H1 (cell line): ENCODE data around the gene TROAP. TPM values are rescaled to one million over a fixed set of nuclear protein-coding genes. Genes with fewer than 3 reads are reported as not detected.
A peak's percentile ranks its signal among the peaks of the same experiment; 100 is the strongest.

Source experiments
- CTCF ChIA-PET: fragments of 300-600 bp; sonication (Branson Sonifier 250); formaldehyde crosslinking; loops from one replicate; lab custom pipeline; 2021; ENCODE audit not compliant: partially characterized antibody; lab: Charles Lee
- POLR2A ChIA-PET: fragments of 300-600 bp; sonication (Branson Sonifier 250); formaldehyde crosslinking; loops from one replicate; lab custom pipeline; 2021; ENCODE audit warnings: inconsistent platforms; ENCODE audit not compliant: partially characterized antibody; lab: Charles Lee
- DNase-seq, 2 experiments: peaks; one replicate each; pipeline versions ENCODE4 v3.0.0 to v3.0.0-alpha.2; 2010 to 2022; ENCODE audit warnings: low spot score in 2 of 2, low read depth in 1 of 2, mixed read lengths in 1 of 2
- FAIRE-seq: peaks from 2 replicates; lab custom pipeline; 2011; peaks lifted over from hg19 to GRCh38; lab: Jason Lieb, UNC
- H2AFZ ChIP-seq: 2 replicates; pipeline ENCODE4 v1.8.1; 2012; ENCODE audit warnings: low read length, inconsistent platforms
- H2AK5ac ChIP-seq: 2 replicates; pipeline ENCODE4 v1.6.1; 2013; ENCODE audit warnings: low read depth, low read length
- H2BK120ac ChIP-seq: replicated peaks from 2 replicates; pipeline ENCODE3; 2013; ENCODE audit warnings: low read depth, low read length, inconsistent platforms
- H2BK12ac ChIP-seq: 2 replicates; pipeline ENCODE4 v1.6.1; 2013; ENCODE audit warnings: low read depth, low read length
- H2BK15ac ChIP-seq: 2 replicates; pipeline ENCODE4 v1.6.1; 2013; ENCODE audit warnings: low read length
- H2BK20ac ChIP-seq: 2 replicates; pipeline ENCODE4 v1.6.1; 2013; ENCODE audit warnings: low read length
- H2BK5ac ChIP-seq: 2 replicates; pipeline ENCODE4 v1.6.1; 2013; ENCODE audit warnings: low read depth, low read length
- H3K14ac ChIP-seq: 2 replicates; pipeline ENCODE4 v1.6.1; 2013; ENCODE audit warnings: inconsistent platforms; ENCODE audit not compliant: insufficient read length
- H3K18ac ChIP-seq: 2 replicates; pipeline ENCODE4 v1.6.1; 2013; ENCODE audit warnings: low read length; ENCODE audit errors: extremely low read depth
- H3K23ac ChIP-seq: 2 replicates; pipeline ENCODE4 v1.6.1; 2013; ENCODE audit warnings: inconsistent platforms; ENCODE audit not compliant: insufficient read length
- H3K23me2 ChIP-seq: 2 replicates; pipeline ENCODE4 v1.6.1; 2013; ENCODE audit warnings: low read depth, low read length
- H3K27ac ChIP-seq: 2 replicates; pipeline ENCODE4 v1.6.1; 2011; ENCODE audit warnings: low read depth, low read length, inconsistent platforms
- H3K27me3 ChIP-seq, 4 experiments: replicated peaks in 1 of 4; 1 replicate in 1 of 4; 2 replicates in 3 of 4; pipeline versions ENCODE4 v1.6.1 to v1.8.1; 2011 to 2013; ENCODE audit warnings: low read length in 3 of 4, mild to moderate bottlenecking in 3 of 4, inconsistent platforms in 2 of 4, mixed read lengths in 2 of 4, moderate library complexity in 1 of 4; ENCODE audit not compliant: control insufficient read depth in 3 of 4, insufficient read depth in 3 of 4; ENCODE audit errors: extremely low read depth in 1 of 4
- H3K36me3 ChIP-seq, 4 experiments: 2 replicates each; pipeline versions ENCODE4 v1.6.1 to v1.8.1; 2011 to 2013; ENCODE audit warnings: mild to moderate bottlenecking in 4 of 4, low read length in 3 of 4, moderate library complexity in 2 of 4, control low read depth in 1 of 4, inconsistent platforms in 1 of 4; ENCODE audit not compliant: insufficient read depth in 4 of 4, control insufficient read depth in 2 of 4
- H3K4ac ChIP-seq: replicated peaks from 2 replicates; pipeline ENCODE3; 2013; ENCODE audit warnings: low read length, low read depth, mixed read lengths, inconsistent platforms; ENCODE audit not compliant: insufficient read length
- H3K4me1 ChIP-seq, 4 experiments: replicated peaks in 1 of 4; 1 replicate in 1 of 4; 2 replicates in 3 of 4; pipeline versions ENCODE4 v1.6.1 to v1.8.1; 2011 to 2013; ENCODE audit warnings: low read length in 3 of 4, inconsistent platforms in 2 of 4, mixed read lengths in 1 of 4; ENCODE audit not compliant: insufficient read depth in 4 of 4, control insufficient read depth in 3 of 4
- H3K4me2 ChIP-seq, 2 experiments: 2 replicates each; pipeline versions ENCODE4 v1.6.1 to v1.8.1; 2011 to 2013; ENCODE audit warnings: low read depth in 2 of 2, low read length in 2 of 2, control low read depth in 1 of 2, inconsistent platforms in 1 of 2, mild to moderate bottlenecking in 1 of 2; ENCODE audit not compliant: insufficient read depth in 1 of 2
- H3K4me3 ChIP-seq, 4 experiments: fragments of 200-600, 300-600 bp in 1 of 4; sonication (generic), shearing (Covaris generic), sonication (Bioruptor Twin) in 1 of 4; 2 replicates each; pipeline versions ENCODE4 v1.5.1 to v1.8.1; 2011 to 2016; ENCODE audit warnings: low read length in 4 of 4, low read depth in 3 of 4, control low read depth in 2 of 4, inconsistent platforms in 2 of 4, mild to moderate bottlenecking in 2 of 4, mixed read lengths in 1 of 4, moderate library complexity in 1 of 4; ENCODE audit not compliant: insufficient read depth in 2 of 4; ENCODE audit errors: extremely low read depth in 1 of 4
- H3K56ac ChIP-seq: replicated peaks from 2 replicates; pipeline ENCODE3; 2013; ENCODE audit warnings: low read depth, mild to moderate bottlenecking, mixed read lengths, low read length, inconsistent platforms; ENCODE audit not compliant: insufficient read length
- H3K79me1 ChIP-seq: 2 replicates; pipeline ENCODE4 v1.6.1; 2013; ENCODE audit warnings: low read depth, low read length, control low read depth
- H3K79me2 ChIP-seq, 2 experiments: 2 replicates each; pipeline versions ENCODE4 v1.6.1 to v1.8.1; 2012 to 2013; ENCODE audit warnings: low read length in 2 of 2, mild to moderate bottlenecking in 2 of 2, inconsistent platforms in 1 of 2; ENCODE audit not compliant: insufficient read depth in 2 of 2, control insufficient read depth in 1 of 2
- H3K9ac ChIP-seq, 4 experiments: replicated peaks in 1 of 4; 1 replicate in 1 of 4; 2 replicates in 3 of 4; pipeline versions ENCODE4 v1.6.1 to v1.8.1; 2011 to 2013; ENCODE audit warnings: low read depth in 3 of 4, low read length in 3 of 4, control low read depth in 2 of 4, mild to moderate bottlenecking in 2 of 4, moderate library complexity in 2 of 4, inconsistent platforms in 1 of 4; ENCODE audit errors: extremely low read depth in 1 of 4
- H3K9me3 ChIP-seq, 2 experiments: 2 replicates each; pipeline versions ENCODE4 v1.6.1 to v1.8.1; 2012 to 2013; ENCODE audit warnings: mild to moderate bottlenecking in 2 of 2, moderate library complexity in 2 of 2, control low read depth in 1 of 2, inconsistent platforms in 1 of 2, low read depth in 1 of 2, low read length in 1 of 2, mixed read lengths in 1 of 2; ENCODE audit not compliant: insufficient read depth in 2 of 2
- H4K20me1 ChIP-seq, 2 experiments: replicated peaks in 1 of 2; 2 replicates each; pipeline versions ENCODE3 to v1.8.1; 2011 to 2013; ENCODE audit warnings: inconsistent platforms in 2 of 2, low read length in 2 of 2, mild to moderate bottlenecking in 1 of 2; ENCODE audit not compliant: insufficient read depth in 2 of 2, control insufficient read depth in 1 of 2
- H4K5ac ChIP-seq: 2 replicates; pipeline ENCODE4 v1.6.1; 2013; ENCODE audit warnings: low read length, low read depth, mixed read lengths, inconsistent platforms; ENCODE audit not compliant: insufficient read length
- H4K8ac ChIP-seq: 2 replicates; pipeline ENCODE4 v1.8.0; 2013; ENCODE audit warnings: mild to moderate bottlenecking, moderate library complexity, low read length, inconsistent platforms; ENCODE audit not compliant: insufficient read depth; ENCODE audit errors: extremely low read depth
- H4K91ac ChIP-seq: replicated peaks from 2 replicates; pipeline ENCODE3; 2013; ENCODE audit warnings: low read length, mixed read lengths, inconsistent platforms; ENCODE audit not compliant: insufficient read length
- CHD2 ChIP-seq: IDR thresholded peaks from 2 replicates; pipeline ENCODE4 v1.6.1; 2012; ENCODE audit warnings: low read length, improper control_type of control experiment
- JUN ChIP-seq: IDR thresholded peaks from 2 replicates; pipeline ENCODE4 v1.6.1; 2011; ENCODE audit warnings: low read depth, mild to moderate bottlenecking, improper control_type of control experiment, low read length
- RAD21 ChIP-seq, 2 experiments: IDR thresholded peaks in 1 of 2; conservative IDR thresholded peaks in 1 of 2; 2 replicates each; pipeline ENCODE4 v1.6.1; 2011; ENCODE audit warnings: low read depth in 2 of 2, low read length in 2 of 2, improper control_type of control experiment in 1 of 2, inconsistent platforms in 1 of 2, mild to moderate bottlenecking in 1 of 2, moderate library complexity in 1 of 2
- SP1 ChIP-seq: IDR thresholded peaks from 2 replicates; pipeline ENCODE4 v1.6.1; 2011; ENCODE audit warnings: low read depth, low read length
- ZNF274 ChIP-seq: IDR thresholded peaks from 2 replicates; pipeline ENCODE4 v1.7.0; 2012; ENCODE audit warnings: low read length, borderline replicate concordance; ENCODE audit errors: extremely low read depth
- WGBS, 2 experiments: shearing (Covaris generic) in 1 of 2; methylation state at CpG; one replicate each; pipeline versions ENCODE4 v1.1.6 to v1.1.7; 2013 to 2015; ENCODE audit warnings: low lambda C conversion rate in 2 of 2, mixed read lengths in 2 of 2, inconsistent platforms in 1 of 2, low coverage in 1 of 2, missing lambda C conversion rate in 1 of 2; ENCODE audit not compliant: insufficient replicate concordance in 2 of 2, insufficient coverage in 1 of 2, insufficient read length in 1 of 2; ENCODE audit errors: extremely low coverage in 1 of 2, missing lambda C conversion rate in 1 of 2; 5-methylcytosine and 5-hydroxymethylcytosine counted together
- polyA plus RNA-seq, 7 experiments: library from polyadenylated mRNA; depleted of rRNA in 3 of 7; stranded (reverse) in 5 of 7; unstranded in 2 of 7; fragments of >200 nt in 5 of 7; fragments of 200-250 nt in 2 of 7; gene quantifications; 1 replicate in 5 of 7; 2 replicates in 1 of 7; 4 replicates in 1 of 7; pipeline versions ENCODE4 v1.2.1 to v1.2.3, GENCODE V29; 2011 to 2013; ENCODE audit warnings: missing spikeins in 2 of 7, mixed read lengths in 2 of 7
- total RNA-seq: library from RNA; stranded (reverse); fragmentation: NEBNext Ultra II Directional; extraction: Animal tissue kit (Norgen Biotek cat#: 25700); gene quantifications from 2 replicates; pipeline ENCODE4 v1.2.1, GENCODE V29; 2021
- TF ChIP-seq, protein P1 (sequence below), 3 experiments: IDR thresholded peaks; 1 replicate in 2 of 3; 2 replicates in 1 of 3; pipeline versions ENCODE4 v1.5.1 to v1.6.1; 2011; ENCODE audit warnings: low read length in 3 of 3, mild to moderate bottlenecking in 3 of 3, inconsistent platforms in 2 of 3, low read depth in 1 of 3, moderate library complexity in 1 of 3; ENCODE audit not compliant: insufficient read depth in 1 of 3; ENCODE audit errors: control extremely low read depth in 1 of 3

The TROAP gene
- total and polyA plus RNA-seq, 2 of the 8 experiments (the other 6 are each of a cell fraction or from before 2014, with no cell fraction given): 36.7 to 52.0 TPM

DNA sequence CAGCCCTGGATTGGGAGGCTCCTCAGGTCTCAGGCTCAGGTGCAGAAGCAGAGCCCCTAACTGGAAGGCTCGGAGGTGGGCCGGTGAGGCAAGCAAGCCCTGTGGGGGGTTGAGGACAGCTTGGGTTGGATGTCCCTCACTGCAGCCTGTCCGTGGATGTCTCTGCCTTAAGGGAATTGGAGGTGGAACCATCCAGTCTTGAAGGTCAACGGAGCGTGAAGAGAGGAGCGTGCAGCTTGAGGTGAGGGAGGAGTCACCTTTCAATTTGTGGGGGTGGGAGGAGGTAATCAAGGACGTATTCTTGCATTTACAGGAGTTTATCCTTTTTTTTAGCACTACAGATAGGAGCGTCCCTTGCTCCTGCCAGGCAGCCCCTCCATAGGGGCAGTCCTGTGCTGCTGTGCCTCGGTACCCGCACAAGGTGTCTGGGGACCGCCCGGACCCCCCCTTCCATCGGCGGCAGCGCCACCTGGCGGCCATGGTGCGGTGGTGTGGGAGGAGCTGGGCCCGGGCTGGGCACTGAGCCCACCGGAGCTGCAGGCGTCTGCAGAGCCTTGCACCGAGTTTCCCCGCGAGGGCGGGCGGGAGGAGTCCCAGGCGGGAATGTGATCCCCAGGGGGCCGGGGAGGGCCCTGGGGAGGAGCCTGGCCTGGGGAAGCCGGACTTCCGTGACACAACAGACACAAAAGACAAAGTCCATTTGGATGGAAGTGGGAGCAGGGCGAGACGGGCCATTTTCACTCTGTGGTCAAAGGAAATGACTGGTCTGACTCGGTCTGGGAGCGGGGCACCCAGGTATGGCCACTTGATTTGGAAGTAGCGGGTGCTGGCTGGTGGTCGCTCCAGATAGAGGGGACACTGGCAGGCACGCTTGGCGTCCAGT, 24.5 kb downstream of the TROAP start:
- POLR2A ChIA-PET: interaction anchor here (0.7 to 3.1 kb wide), 11 partner anchors 11 to 207 kb away, joined by 3 to 32 read pairs (median 5); partner anchors contain the start of genes C1QL4, PRPH, SPATS2 and TROAP
- no peak overlapping the region for H3K9ac ChIP-seq
- H3K4me2 ChIP-seq: peak overlapping the region; percentile 45 to 80
- FAIRE-seq: peak; percentile 66
- H2AK5ac ChIP-seq: no peak overlapping the region
- CTCF ChIA-PET: interaction anchor here (0.5 to 26.7 kb wide), 47 partner anchors 8 to 722 kb away, joined by 3 to 538 read pairs (median 5); partner anchors contain the start of genes C1QL4, PRPH, SPATS2 and TROAP
- peak overlapping the region in 3 of 4 experiments; percentile 37 to 69 (median 38); a peak in 6 of 8 replicates for H3K4me3 ChIP-seq
- peaks cover 10 to 18% of the 10 kb centered on the region in 2 experiments for H4K20me1 ChIP-seq
- H2AFZ ChIP-seq: 0 out of 2 replicates have a peak overlapping the region, but pooled peaks have one; percentile 29
- no peak overlapping the region for H2BK15ac ChIP-seq
- H3K9me3 ChIP-seq: no peaks in the 10 kb centered on the region
- no peak overlapping the region for H3K4ac ChIP-seq
- H3K56ac ChIP-seq: no peak overlapping the region
- DNase-seq: peak in 1 of 2 experiments; percentile 98
- no peak overlapping the region for H4K8ac ChIP-seq
- H3K79me1 ChIP-seq: no peaks in the 10 kb centered on the region
- H3K18ac ChIP-seq: peak overlapping the region; percentile 32; the same call in 1 of the 2 replicates
- no peak overlapping the region for H3K14ac ChIP-seq
- H2BK20ac ChIP-seq: no peak overlapping the region
- no peak overlapping the region for H3K23ac ChIP-seq
- peaks cover 49 to 73% (median 70%) of the 10 kb centered on the region in 4 experiments for H3K27me3 ChIP-seq
- no peak overlapping the region for H2BK5ac ChIP-seq
- H2BK120ac ChIP-seq: no peak overlapping the region
- no peak overlapping the region for H4K5ac ChIP-seq
- peaks cover 9% of the 10 kb centered on the region for H3K23me2 ChIP-seq
- no peak overlapping the region for H3K27ac ChIP-seq
- WGBS, 2 experiments: 10% methylated on average over 32 of the region's 37 CpGs; no CpG with 5 or more reads in 1 of the 2 experiments
- 0 out of 2 replicates have a peak overlapping the region, but pooled peaks have one; percentile 52 for H2BK12ac ChIP-seq
- no peaks in the 10 kb centered on the region for H3K79me2 ChIP-seq
- no peak overlapping the region for H4K91ac ChIP-seq
- no peaks in the 10 kb centered on the region; a peak in 1 of 8 replicates for H3K36me3 ChIP-seq
- peaks cover 4 to 22% (median 15%) of the 10 kb centered on the region in 4 experiments for H3K4me1 ChIP-seq
- no peak for TF ChIP-seq JUN
- peak; percentile 39 to 56; a peak in 3 of 4 replicates for TF ChIP-seq RAD21 (IDR thresholded peaks at IDR 0.05 in 1 of 2, conservative IDR thresholded peaks at IDR 0.05 in 1 of 2; ENCODE audit: low read depth in 2 of 2, low read length in 2 of 2)
- TF ChIP-seq, protein P1, sequence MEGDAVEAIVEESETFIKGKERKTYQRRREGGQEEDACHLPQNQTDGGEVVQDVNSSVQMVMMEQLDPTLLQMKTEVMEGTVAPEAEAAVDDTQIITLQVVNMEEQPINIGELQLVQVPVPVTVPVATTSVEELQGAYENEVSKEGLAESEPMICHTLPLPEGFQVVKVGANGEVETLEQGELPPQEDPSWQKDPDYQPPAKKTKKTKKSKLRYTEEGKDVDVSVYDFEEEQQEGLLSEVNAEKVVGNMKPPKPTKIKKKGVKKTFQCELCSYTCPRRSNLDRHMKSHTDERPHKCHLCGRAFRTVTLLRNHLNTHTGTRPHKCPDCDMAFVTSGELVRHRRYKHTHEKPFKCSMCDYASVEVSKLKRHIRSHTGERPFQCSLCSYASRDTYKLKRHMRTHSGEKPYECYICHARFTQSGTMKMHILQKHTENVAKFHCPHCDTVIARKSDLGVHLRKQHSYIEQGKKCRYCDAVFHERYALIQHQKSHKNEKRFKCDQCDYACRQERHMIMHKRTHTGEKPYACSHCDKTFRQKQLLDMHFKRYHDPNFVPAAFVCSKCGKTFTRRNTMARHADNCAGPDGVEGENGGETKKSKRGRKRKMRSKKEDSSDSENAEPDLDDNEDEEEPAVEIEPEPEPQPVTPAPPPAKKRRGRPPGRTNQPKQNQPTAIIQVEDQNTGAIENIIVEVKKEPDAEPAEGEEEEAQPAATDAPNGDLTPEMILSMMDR (IDR thresholded peaks at IDR 0.05; ENCODE audit: control extremely low read depth in 1 of 3, insufficient read depth in 1 of 3, low read depth in 1 of 3, low read length in 3 of 3): peak; percentile 78 to 93 (median 92)
- TF ChIP-seq CHD2: no peak
- no peak for TF ChIP-seq SP1
- no peak for TF ChIP-seq ZNF274
